ENCODE results near the gene PNMA1. TPM values are rescaled to one million over a fixed set of nuclear protein-coding genes. Genes with fewer than 3 reads are reported as not detected.

Gene PNMA1
- total RNA-seq, 2 donors from 2014 or later, result 17.1 to 18.3 TPM

DNA sequence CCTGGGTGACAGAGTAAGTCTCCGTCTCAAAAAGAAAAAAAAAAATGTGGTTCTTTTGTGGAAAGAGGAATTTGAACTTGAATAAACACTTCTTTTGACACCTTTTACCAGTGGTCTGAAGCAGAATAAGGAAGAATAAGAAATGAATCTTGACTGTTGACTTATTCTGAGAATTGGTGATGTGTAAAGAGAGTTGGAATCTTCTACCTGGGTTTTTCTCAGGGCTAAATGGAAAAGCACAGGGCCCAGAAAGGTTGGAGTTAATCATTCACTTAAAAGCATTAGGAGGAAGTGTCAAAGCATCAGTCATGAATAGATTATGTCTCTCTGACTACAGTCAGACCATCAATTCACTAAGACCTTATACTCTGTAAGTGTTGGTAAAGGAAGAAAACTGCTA is 13.9 kb downstream of the PNMA1 start:
- DNase-seq (ENCODE audit: low spot score), result no peak
- no peaks in the 10 kb centered on the region for H3K36me3 ChIP-seq
- no peak overlapping the region for H3K4me3 ChIP-seq
- no peaks in the 10 kb centered on the region for H3K9me3 ChIP-seq
- no peaks in the 10 kb centered on the region for H3K27me3 ChIP-seq
- TF ChIP-seq, protein P1, sequence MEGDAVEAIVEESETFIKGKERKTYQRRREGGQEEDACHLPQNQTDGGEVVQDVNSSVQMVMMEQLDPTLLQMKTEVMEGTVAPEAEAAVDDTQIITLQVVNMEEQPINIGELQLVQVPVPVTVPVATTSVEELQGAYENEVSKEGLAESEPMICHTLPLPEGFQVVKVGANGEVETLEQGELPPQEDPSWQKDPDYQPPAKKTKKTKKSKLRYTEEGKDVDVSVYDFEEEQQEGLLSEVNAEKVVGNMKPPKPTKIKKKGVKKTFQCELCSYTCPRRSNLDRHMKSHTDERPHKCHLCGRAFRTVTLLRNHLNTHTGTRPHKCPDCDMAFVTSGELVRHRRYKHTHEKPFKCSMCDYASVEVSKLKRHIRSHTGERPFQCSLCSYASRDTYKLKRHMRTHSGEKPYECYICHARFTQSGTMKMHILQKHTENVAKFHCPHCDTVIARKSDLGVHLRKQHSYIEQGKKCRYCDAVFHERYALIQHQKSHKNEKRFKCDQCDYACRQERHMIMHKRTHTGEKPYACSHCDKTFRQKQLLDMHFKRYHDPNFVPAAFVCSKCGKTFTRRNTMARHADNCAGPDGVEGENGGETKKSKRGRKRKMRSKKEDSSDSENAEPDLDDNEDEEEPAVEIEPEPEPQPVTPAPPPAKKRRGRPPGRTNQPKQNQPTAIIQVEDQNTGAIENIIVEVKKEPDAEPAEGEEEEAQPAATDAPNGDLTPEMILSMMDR (IDR thresholded peaks at IDR 0.05), result no peak
- no peak overlapping the region for H3K27ac ChIP-seq
- H3K4me1 ChIP-seq, result no peaks in the 10 kb centered on the region

DNA sequence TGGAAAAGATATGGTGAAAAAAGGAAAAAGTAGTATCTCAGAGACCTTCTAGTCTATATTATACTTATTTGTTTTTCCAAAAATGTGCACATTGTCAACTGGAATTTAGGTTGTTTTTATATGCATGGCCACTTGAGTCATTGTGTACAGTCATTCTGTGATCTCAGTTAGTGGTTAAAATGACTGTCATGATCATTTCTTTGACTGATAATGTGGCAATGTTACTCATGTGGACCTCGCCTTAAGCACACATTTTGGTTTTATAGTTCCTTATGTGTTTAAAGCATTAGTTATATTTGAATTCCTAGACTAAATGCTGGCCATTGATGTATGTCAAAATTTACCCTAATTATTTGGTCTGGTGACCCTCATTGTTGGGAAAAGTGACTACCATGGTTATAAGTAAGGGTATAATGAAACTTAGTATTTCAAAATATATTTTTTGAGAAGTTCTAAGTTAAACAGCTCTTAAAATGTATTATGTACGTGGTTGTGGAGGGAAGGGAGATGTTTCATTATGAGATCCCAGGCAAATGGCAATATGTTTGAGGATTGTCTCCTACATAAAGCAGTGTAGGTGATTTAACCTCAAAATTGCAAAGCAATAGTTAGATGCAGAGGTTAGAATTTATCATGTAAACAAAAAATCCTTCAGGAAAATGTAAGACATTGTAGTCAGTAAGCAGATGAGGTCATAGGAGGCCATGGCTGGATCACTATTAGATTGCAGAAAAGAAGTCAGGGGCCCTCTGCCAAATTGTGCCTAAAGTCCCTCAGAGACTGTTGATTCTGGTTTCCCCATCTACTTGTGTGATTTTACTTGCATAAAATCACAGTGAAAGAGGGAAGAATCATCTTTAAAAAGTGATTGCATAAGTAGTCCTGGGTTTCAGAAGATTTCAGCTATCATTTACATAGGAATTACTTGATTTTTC is 17.5 kb downstream of the PNMA1 start:
- H3K27me3 ChIP-seq, result no peaks in the 10 kb centered on the region
- H3K9me3 ChIP-seq, result no peaks in the 10 kb centered on the region
- H3K4me1 ChIP-seq, result no peaks in the 10 kb centered on the region
- H3K27ac ChIP-seq, result no peak overlapping the region
- DNase-seq (ENCODE audit: low spot score), result no peak
- TF ChIP-seq, protein P1 (IDR thresholded peaks at IDR 0.05), result no peak
- no peak overlapping the region for H3K4me3 ChIP-seq
- H3K36me3 ChIP-seq, result no peaks in the 10 kb centered on the region

DNA sequence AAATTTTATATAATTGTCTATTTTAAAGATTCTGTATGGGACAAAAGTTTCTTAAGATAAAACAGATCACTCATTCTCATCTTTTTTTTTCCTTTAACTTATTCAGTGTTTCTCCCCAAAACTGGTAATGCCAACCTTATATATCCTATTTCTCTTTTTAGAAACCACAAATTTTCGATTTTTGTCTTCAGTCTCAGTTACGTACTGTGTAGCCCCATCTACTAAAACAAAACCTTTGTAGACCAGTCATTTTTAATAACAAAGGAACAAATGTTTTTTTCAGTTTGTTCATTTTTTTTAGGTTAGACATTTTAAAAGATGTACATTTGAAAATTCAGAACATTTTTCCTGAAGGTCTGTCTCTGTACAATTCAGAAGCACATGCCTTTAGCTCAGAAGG is 18.2 kb downstream of the PNMA1 start:
- no peak overlapping the region for H3K27ac ChIP-seq
- H3K4me3 ChIP-seq, result no peak overlapping the region
- TF ChIP-seq, protein P1 (IDR thresholded peaks at IDR 0.05), result no peak
- no peaks in the 10 kb centered on the region for H3K9me3 ChIP-seq
- no peaks in the 10 kb centered on the region for H3K4me1 ChIP-seq
- no peaks in the 10 kb centered on the region for H3K36me3 ChIP-seq
- DNase-seq (ENCODE audit: low spot score), result no peak
- H3K27me3 ChIP-seq, result no peaks in the 10 kb centered on the region

DNA sequence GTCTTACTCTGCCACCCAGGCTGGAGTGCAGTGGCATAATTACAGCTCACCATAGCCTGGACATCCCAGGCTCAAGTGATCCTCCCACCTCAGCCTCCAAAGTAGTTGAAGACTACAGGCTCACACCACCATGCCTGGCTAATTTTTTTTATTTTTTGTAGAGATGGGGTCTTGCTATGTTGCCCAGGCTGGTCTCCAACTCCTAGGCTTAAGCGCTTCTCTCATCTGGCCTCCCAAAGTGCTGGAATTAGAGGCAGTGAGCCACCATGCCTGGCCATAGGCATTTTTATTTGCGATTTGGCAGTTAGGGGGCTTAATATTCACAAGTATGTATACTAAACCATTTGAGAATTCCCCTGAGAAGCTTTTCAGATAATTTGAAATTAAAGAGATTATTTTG is 19.1 kb downstream of the PNMA1 start:
- Histone ChIP-seq H3K4me1 (no peaks in the 10 kb centered on the region), H3K36me3 (no peaks in the 10 kb centered on the region), H3K27me3 (no peaks in the 10 kb centered on the region), H3K27ac (no peak overlapping the region), H3K4me3 (no peak overlapping the region), H3K9me3 (no peaks in the 10 kb centered on the region)
- no peak for DNase-seq (ENCODE audit: low spot score)
- TF ChIP-seq, protein P1 (IDR thresholded peaks at IDR 0.05), result no peak

DNA sequence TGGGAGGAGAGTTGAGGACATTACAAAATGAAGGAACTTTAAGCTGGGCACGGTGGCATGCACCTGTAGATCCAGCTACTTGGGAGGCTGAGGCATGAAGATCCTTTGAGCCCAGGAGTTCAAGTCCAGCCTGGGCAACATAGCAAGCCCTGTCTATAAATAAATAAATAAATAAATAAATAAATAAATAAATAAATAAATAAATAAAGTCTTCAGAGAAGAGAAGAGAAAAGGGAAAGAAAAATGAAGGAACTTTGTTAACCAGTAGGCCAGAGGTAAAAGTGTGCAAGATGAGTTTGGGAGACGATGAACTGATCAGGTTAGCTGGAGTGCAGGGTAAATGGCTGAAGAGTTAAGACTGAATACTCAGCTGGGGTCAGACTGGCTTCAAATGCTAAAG is 20.1 kb downstream of the PNMA1 start:
- TF ChIP-seq, protein P1 (IDR thresholded peaks at IDR 0.05), result no peak
- Histone ChIP-seq H3K27me3 (no peaks in the 10 kb centered on the region), H3K27ac (no peak overlapping the region), H3K4me3 (no peak overlapping the region), H3K4me1 (no peaks in the 10 kb centered on the region), H3K36me3 (no peaks in the 10 kb centered on the region), H3K9me3 (no peaks in the 10 kb centered on the region)
- no peak for DNase-seq (ENCODE audit: low spot score)
